GM12875 (cell line): ENCODE measurements around the gene EPHA5.

Source experiments
- H3K4me3 ChIP-seq: one replicate; pipeline ENCODE4 v1.5.1; 2011; ENCODE audit warnings: low read depth, low read length, control low read depth
- CTCF ChIP-seq: IDR thresholded peaks from 2 replicates; pipeline ENCODE4 v1.5.1; 2011; ENCODE audit warnings: low read depth, mild to moderate bottlenecking, control low read depth, inconsistent platforms, low read length, moderate library complexity, borderline replicate concordance; ENCODE audit not compliant: insufficient read depth

EPHA5 gene

GRCh38 chr4:65670331-65671031 is at the start of gene EPHA5:
TSS of gene EPHA5 (minus strand) at chr4:65670489. CDS start at chr4:65669742, 747 bp downstream.
- TF ChIP-seq CTCF: no peak
- H3K4me3 ChIP-seq: no peak within 1 kb of the TSS

- no peak for TF ChIP-seq CTCF
- H3K4me3 ChIP-seq: no peak overlapping the region
These were observed 49.3 kb upstream of the EPHA5 start for GRCh38 chr4:65719635-65720034.

- no peak for TF ChIP-seq CTCF
- H3K4me3 ChIP-seq: no peak overlapping the region
These were observed 28.3 kb upstream of the EPHA5 start for GRCh38 chr4:65698631-65699030.

GRCh38 chr4:65696436-65696835 is 26.1 kb upstream of the EPHA5 start:
- TF ChIP-seq CTCF: no peak
- no peak overlapping the region for H3K4me3 ChIP-seq

- H3K4me3 ChIP-seq: no peak overlapping the region
- no peak for TF ChIP-seq CTCF
These were observed 1.1 kb upstream of the EPHA5 start for GRCh38 chr4:65671372-65671771.

- no peak overlapping the region for H3K4me3 ChIP-seq
- TF ChIP-seq CTCF: no peak
These were observed 314 bp downstream of the EPHA5 start for GRCh38 chr4:65670020-65670330.
